SK-N-DZ (cell line): ENCODE results near the gene TASL.
"Not testable (repeated sequence)": the region's sequence is repeated elsewhere in the genome, so short reads cannot be mapped to it uniquely, and the experiment has no call there.

ENCODE experiments used
- DNase-seq: peaks from one replicate; pipeline ENCODE4 v3.0.0-alpha.2; 2015; ENCODE audit warnings: low spot score
- small RNA-seq, 2 experiments: library from RNA; depleted of rRNA; stranded (forward); fragments of <200 nt; gene quantifications; one replicate each; pipeline ENCODE3, GENCODE V24; 2014

The TASL gene

GRCh38 chrX:30580641-30581040 lies 3.1 kb upstream of the TASL start:
- no peak for DNase-seq

DNA sequence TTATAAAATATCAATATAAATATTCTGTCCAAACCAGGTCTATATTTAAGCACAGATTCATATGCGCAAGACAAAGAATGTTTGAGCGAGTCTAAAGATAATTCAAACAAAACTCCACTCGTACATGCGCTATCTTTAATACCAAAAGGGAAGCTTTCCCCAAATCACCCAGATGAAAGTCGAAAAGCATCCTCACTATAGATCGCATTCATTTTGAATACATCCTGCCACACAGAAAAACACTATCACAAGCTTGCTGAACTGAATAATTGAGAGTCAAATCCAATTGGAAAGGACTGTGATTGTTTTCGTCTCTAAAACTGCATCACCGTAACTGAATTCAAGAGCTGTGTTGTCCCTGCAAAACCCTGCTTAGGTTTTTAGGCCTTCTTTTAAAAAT lies 685 bp downstream of the TASL start:
- no peak for DNase-seq

DNA sequence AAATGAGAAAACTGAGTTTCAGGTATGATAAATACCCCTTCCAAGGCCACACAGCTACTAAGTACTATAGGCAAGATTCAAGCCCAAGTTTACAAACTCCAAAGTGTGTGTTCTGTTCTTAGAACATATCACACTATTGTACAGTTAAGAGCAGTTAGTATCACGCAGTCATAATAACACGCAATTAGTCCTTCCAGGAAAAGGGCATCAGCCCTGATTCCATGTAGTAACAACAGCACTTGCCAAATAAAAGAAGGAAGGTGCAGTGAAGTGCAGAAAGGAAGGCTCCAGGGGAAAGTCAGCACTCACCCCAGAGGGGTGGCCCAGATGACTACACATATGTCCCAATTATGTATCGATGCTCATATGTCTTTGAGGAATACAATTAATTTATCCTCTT lies 4.4 kb downstream of the TASL start:
- DNase-seq: no peak

DNA sequence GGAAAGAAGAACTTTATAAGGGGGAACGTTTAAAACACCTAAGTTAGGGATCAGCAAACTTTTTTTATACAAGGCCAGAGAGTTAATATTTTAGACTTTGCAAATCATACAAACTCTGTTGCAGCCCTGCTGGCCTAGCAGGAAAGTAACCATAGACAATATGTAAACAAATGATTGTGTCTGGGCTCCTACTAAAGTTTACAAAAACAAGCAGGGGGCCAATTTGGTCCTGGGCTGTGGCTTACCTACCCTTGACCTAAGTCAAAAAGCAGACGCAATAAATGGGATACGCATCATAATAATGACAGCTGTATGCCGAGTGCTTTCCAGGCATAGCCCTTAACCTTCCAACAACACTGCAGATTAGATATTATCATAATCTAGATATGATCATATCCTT lies 4.9 kb downstream of the TASL start:
- DNase-seq: no peak

GRCh38 chrX:30572004-30572403 lies 5.6 kb downstream of the TASL start:
- DNase-seq: no peak

- peak; percentile 1 for DNase-seq
These were observed 7.1 kb downstream of the TASL start for GRCh38 chrX:30570505-30570904.

DNA sequence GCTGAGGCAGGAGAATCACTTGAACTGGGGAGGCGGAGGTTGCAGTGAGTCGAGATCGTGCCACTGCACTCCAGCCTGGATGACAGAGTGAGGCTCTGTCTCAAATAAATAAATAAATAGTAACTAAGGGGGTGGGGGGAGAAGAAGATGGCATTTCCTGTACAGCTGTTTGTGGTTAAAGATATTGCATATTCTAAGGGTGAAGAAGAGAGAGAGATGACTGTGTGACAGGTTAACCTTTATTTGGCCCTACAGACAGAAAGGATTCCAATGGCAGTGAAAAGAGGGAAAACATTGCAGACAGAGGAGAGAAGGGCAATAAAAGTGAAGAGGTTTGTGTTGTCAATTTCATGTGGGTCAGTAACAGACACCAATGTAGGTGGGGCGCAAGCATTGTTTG lies 9.4 kb downstream of the TASL start:
- DNase-seq: no peak

- DNase-seq: not testable (repeated sequence)
These were observed 14.5 kb downstream of the TASL start for GRCh38 chrX:30563070-30563469.

GRCh38 chrX:30561191-30561590 lies 16.4 kb downstream of the TASL start:
- no peak for DNase-seq

GRCh38 chrX:30538271-30538670 lies 39.3 kb downstream of the TASL start:
- no peak for DNase-seq

DNA sequence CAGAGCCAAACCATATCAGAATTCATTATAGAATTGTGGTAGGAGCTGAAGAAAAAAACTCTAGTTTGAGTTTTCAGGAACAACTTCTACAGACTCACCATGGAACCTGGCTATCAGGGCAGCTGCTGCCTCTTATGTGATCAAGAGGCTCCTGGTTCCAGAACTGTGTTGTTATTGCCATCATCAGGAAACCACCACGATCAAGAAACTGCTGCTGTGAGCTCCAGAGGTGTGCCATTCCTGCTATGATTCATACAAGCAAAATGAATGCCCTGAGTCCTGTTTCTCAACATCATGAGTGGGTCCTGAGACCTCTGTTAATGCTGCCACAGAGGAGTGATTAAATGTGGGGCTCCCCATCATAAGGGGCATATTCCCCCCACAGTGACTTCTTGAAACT lies 43.7 kb downstream of the TASL start:
- DNase-seq: no peak

GRCh38 chrX:30533266-30533665 lies 44.3 kb downstream of the TASL start:
- no peak for DNase-seq

- DNase-seq: no peak
These were observed 47.0 kb downstream of the TASL start for GRCh38 chrX:30530606-30531005.

- no peak for DNase-seq
These were observed 51.8 kb downstream of the TASL start for GRCh38 chrX:30525732-30526131.

DNA sequence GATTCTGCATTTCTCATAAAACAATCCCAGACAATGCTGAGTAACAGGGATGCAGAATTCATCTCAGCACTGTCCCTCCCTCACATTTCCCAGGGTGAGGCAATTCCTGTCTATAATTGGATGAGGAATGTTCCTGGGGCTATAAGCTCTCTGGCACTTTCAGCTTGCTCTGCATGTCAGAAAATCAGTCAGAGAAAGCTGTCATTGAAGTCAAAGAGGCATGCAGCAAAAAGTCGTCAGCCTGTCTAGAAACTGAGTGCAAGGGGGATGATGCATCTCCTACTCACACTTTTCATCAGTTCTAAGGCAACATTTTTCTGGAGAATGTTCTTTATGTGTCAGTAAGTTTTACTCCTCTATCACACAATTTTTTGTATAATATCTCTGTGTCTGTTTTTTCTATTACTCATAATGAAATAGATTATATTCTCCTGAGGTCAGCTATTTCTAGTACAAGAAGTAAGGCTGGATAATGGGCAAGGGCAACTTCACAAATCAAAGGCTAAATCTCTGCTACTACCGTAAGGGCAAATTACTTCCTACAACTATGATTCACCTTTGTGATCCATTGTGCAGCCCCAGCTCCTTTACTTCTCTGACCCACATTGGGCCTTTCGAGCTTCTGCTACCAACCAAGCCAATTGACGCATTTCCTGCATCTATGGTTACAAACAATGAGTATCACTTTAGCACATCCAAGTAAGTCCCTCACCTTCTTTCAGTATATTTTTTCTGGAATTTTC lies 56.0 kb downstream of the TASL start:
- no peak for DNase-seq

DNA sequence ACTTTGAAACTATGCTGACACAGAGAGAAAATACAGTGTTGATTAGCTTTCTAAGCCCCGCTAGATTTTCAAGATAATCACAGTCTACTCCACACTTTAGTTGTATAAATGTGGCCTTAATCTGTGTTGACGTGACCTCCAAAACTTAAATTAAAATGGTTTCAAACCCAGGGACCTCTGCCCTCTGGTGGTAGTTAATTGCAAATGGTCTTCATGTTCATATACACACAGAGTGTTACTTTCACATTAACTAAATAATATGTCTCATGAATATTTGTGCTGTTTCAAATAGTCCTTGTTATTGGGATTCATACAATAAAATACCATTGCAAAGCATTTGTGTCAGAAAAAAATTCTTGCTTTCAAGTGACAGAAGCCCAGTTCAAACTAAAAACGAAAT lies 64.3 kb downstream of the TASL start:
- DNase-seq: no peak

Small RNAs within 50 kb of the gene (small RNA-seq; reads per million reads assigned to genes)
- gene CKS1BP6: 0 to 0.04 reads per million in 2 experiments
